Measurements from ENCODE around the gene GTF2A2.
"Not testable (repeated sequence)": the region's sequence is repeated elsewhere in the genome, so short reads cannot be mapped to it uniquely, and the experiment has no call there.

GTF2A2 gene, protein sequence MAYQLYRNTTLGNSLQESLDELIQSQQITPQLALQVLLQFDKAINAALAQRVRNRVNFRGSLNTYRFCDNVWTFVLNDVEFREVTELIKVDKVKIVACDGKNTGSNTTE

GRCh38 chr15:59656897-59657634, at the start of gene GTF2A2:
GTF2A2 (minus strand) TSS chr15:59657515; CDS start chr15:59652277, 5,238 bp downstream.
- in situ Hi-C loops (cut with MboI; ENCODE audit: low pct_unique_long_range_greater_than_20kb, low sequenced_read_pairs) = no loop called here
- DNase-seq = peak; percentile 98

- in situ Hi-C loops (cut with MboI; ENCODE audit: low pct_unique_long_range_greater_than_20kb, low sequenced_read_pairs) = no loop called here
Measured at GRCh38 chr15:59703979-59704796, 46.9 kb upstream of the GTF2A2 start.

GRCh38 chr15:59702351-59702750, 45.0 kb upstream of the GTF2A2 start:
- in situ Hi-C loops (cut with MboI; ENCODE audit: low pct_unique_long_range_greater_than_20kb, low sequenced_read_pairs) = no loop called here
- DNase-seq = no peak

More at GRCh38 chr15:59703979-59704796, 46.9 kb upstream of the GTF2A2 start:
- DNase-seq = no peak

GRCh38 chr15:59701880-59702279, 44.6 kb upstream of the GTF2A2 start:
- in situ Hi-C loops (cut with MboI; ENCODE audit: low pct_unique_long_range_greater_than_20kb, low sequenced_read_pairs) = no loop called here
- DNase-seq = no peak

DNA sequence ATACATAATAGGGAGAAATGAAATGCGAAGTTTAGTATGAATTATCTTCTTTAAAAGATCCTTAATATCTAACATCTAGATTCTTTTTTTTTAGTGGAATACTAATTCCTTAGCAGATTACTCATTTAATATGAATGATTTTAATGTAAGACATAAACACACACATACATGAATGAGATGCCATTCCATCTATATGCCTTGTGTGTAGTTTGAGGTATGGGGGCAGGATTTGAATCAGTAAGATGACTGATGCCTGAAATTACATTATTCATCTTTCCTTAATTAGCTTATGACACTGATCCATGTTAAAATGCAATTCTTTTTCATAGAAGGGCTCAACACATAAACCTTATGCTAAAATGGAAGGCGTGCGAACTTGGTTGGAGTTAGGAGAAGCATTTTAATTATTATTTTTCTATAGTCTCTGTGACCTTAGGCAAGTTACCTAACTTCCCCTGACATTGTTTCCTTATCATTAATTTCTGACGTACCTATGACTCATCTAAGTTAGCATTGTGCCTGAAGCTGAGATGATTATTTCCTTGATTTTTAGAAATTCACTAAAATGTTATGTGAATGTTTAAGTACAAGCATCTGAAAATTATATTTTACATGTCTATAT, 42.6 kb upstream of the GTF2A2 start:
- no peak for DNase-seq
- in situ Hi-C loops (cut with MboI; ENCODE audit: low pct_unique_long_range_greater_than_20kb, low sequenced_read_pairs) = no loop called here

- DNase-seq; in situ Hi-C loops (cut with MboI; ENCODE audit: low pct_unique_long_range_greater_than_20kb, low sequenced_read_pairs): not testable (repeated sequence)
Measured at GRCh38 chr15:59698065-59698464, 40.8 kb upstream of the GTF2A2 start.

- in situ Hi-C loops (cut with MboI; ENCODE audit: low pct_unique_long_range_greater_than_20kb, low sequenced_read_pairs) = no loop called here
- DNase-seq = no peak
Measured at GRCh38 chr15:59696332-59696731, 39.0 kb upstream of the GTF2A2 start.

- DNase-seq = no peak
- in situ Hi-C loops (cut with MboI; ENCODE audit: low pct_unique_long_range_greater_than_20kb, low sequenced_read_pairs) = no loop called here
Measured at GRCh38 chr15:59694779-59695178, 37.5 kb upstream of the GTF2A2 start.

DNA sequence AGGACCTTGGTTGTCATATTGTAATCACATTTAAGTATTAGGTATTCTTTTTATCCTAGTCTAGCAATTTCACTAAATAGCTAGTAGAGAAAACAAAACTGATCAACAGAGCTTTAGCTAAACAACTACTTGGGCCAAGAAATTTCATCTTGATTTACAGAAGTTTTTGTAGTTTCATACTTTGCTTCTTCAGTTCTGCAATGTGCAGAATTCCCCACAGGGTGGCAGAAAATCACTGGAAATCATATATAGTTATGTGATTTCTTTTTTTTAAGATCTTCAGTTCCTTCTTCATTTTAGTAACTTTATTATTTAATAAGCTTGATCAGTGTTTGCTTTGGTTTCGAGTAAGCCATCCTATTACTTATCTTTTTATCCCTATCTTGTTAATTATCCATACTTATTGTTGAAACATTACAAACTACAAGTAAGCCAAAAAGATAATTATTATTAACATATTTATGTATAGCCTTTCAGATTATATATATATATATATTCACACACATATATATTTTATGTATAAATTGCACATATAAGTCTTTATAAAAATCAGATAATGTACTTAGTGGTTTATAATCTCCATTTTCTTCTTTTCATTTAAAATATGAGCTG, 34.0 kb upstream of the GTF2A2 start:
- in situ Hi-C loops (cut with MboI; ENCODE audit: low pct_unique_long_range_greater_than_20kb, low sequenced_read_pairs) = no loop called here
- peak; percentile 71 for DNase-seq

- in situ Hi-C loops (cut with MboI; ENCODE audit: low pct_unique_long_range_greater_than_20kb, low sequenced_read_pairs) = no loop called here
- peak; percentile 83 for DNase-seq
Measured at GRCh38 chr15:59689626-59690236, 32.4 kb upstream of the GTF2A2 start.

DNA sequence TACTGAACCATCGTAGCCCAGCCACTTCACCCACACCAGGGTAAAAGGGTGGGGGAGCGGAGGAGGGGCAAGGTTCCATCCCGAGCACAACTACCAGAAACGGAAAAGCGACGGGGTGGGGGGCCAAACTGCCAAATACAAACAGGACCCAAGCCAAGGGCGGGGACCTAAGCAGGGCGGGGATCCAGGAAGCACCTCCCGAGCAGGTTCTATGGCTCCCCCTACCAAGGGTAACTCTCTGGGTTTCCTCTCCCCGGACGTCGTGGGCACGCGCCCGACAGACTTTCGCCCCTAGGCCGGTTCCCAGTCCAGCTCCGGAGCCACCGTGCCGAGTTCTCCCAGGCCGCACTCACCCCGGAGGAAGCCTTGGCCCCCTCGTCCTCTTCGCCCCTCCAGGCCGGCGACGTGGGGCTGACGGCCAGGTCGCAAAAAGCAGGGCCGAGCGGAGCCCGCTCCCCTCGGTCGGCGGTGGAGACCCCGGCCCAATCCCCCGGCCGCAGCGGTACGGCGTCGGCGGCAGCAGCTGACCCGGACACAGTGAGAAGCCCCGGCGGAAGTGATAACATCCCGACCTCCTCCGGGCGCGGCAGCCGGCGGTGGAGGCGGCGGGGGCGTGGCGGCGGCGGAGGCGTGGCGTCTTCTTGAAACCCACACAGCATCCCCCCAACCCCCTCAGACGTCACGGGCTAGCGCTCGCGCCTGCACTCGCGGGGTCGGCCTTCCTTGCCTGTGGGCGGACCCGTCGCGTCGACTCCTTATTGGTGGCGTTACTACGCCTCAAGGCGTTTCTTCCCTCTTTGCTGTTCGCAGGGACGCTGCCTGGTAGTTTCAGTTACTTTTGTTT, 31.7 kb upstream of the GTF2A2 start, which contains the start of gene BNIP2:
BNIP2 (minus strand) TSS at position 539 of the 844 bp plus-strand sequence. CDS start 6,863 bp downstream, outside the sequence.
- in situ Hi-C loops (cut with MboI; ENCODE audit: low pct_unique_long_range_greater_than_20kb, low sequenced_read_pairs) = no loop called here
- DNase-seq = peak; percentile 99

DNA sequence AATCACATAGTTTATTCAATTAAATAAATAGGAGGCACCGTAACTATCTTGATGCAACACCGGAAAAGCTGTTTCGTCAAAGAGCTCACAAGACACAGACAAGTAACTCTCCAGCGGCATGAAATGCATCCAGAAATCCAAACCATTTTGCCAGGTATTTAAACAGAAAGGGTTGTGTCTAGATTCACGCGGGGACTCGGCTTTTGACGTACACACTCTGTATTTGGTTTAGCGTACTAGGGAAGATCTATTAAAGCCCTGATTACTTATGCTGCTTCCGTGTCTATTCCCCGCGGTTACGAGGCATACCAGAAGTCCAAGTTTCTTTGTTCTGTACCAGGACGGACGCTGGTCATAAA, 31.1 kb upstream of the GTF2A2 start:
- in situ Hi-C loops (cut with MboI; ENCODE audit: low pct_unique_long_range_greater_than_20kb, low sequenced_read_pairs) = no loop called here

GRCh38 chr15:59687836-59688235, 30.5 kb upstream of the GTF2A2 start:
- DNase-seq = peak; percentile 74
- in situ Hi-C loops (cut with MboI; ENCODE audit: low pct_unique_long_range_greater_than_20kb, low sequenced_read_pairs) = no loop called here

More for the DNA sequence above, 31.1 kb upstream of the GTF2A2 start:
- DNase-seq = no peak

DNA sequence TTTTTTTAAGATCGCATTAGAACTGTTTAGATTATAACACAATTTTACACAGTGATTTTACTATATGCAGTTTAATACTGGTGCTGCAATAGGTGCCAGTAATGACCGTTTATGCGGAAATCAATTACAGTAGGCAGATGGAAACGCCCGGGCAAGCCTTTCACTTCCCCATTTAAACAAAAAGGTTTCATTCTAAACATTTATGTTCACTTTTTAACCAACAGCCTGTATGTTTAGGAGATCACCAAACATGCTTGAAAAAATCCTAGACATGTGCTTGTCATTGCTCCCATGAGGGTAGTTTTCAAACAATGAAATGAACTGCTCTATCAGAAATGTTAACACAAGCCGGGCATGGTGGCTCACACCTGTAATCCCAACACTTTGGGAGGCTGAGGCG, 29.1 kb upstream of the GTF2A2 start:
- DNase-seq = peak; percentile 76
- in situ Hi-C loops (cut with MboI; ENCODE audit: low pct_unique_long_range_greater_than_20kb, low sequenced_read_pairs) = no loop called here

DNA sequence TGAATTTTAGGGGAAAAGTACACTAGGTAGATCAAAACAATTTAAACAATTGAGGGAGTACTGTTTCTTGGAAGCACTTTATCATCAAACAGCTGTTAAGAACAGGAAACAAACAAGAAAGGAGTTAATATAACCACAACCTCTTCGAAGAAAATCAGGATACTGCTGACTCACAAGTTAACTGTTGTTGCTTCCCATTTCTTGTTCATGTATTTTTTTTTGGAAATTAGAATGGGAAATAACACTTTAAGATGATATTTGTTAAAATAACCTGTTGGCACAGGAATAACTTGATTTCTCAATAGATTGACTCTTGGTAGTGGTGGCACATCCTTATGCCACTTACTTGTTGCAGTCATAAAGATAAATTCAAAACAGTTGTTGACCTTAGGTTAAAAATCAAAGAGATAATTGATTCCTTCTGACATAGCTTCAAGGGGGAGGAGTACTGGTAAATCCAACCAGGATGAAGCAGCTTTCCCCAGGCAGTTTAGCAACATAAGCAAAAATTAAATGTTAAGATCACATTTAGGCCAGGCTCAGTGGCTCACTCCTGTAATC, 28.5 kb upstream of the GTF2A2 start:
- DNase-seq = peak; percentile 67
- in situ Hi-C loops (cut with MboI; ENCODE audit: low pct_unique_long_range_greater_than_20kb, low sequenced_read_pairs) = no loop called here

- DNase-seq = no peak
- in situ Hi-C loops (cut with MboI; ENCODE audit: low pct_unique_long_range_greater_than_20kb, low sequenced_read_pairs) = no loop called here
Measured at GRCh38 chr15:59680870-59681269, 23.6 kb upstream of the GTF2A2 start.

DNA sequence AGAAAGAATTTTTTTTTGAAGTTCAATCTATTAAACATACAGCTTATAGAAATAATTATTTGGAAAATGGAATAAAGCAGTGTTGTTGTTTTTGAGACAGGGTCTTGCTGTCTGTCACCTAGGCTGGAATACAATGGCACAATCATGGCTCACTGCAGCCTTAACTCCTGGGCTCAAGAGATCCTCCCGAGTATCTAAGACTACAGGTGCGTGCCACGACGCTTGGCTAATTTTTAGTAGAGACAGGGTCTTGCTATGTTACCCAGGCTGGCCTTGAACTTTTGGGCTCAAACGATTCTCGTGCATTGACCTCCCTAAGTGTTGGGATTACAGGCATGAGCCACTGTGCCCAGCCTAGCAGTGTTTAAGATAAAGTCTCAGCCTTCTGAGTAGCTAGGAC, 23.0 kb upstream of the GTF2A2 start:
- in situ Hi-C loops (cut with MboI; ENCODE audit: low pct_unique_long_range_greater_than_20kb, low sequenced_read_pairs) = no loop called here
- DNase-seq = no peak

- in situ Hi-C loops (cut with MboI; ENCODE audit: low pct_unique_long_range_greater_than_20kb, low sequenced_read_pairs) = no loop called here
- no peak for DNase-seq
Measured at GRCh38 chr15:59678620-59679019, 21.3 kb upstream of the GTF2A2 start.
